Sigmoid colon (tissue), 4 donors: Measurements from ENCODE around the gene DENND4A.
"Not testable (repeated sequence)": the region's sequence is repeated elsewhere in the genome, so short reads cannot be mapped to it uniquely, and the experiment has no call there.

Source experiments
- CTCF ChIP-seq, 4 experiments: fragments of 450-650 bp in 3 of 4; fragments of 200-600 bp in 1 of 4; IDR thresholded peaks; one replicate each; pipeline ENCODE4 v1.5.1; 2016 to 2019; ENCODE audit warnings: antibody characterized with exemption in 4 of 4, mild to moderate bottlenecking in 3 of 4, moderate library complexity in 2 of 4
- EP300 ChIP-seq, 4 donors: sonication (generic); formaldehyde crosslinking; IDR thresholded peaks; one replicate each; pipeline ENCODE4 v1.6.1; 2017; ENCODE audit warnings: antibody characterized with exemption in 4 of 4
- POLR2A ChIP-seq, 2 donors: fragments of 450-650 bp; IDR thresholded peaks; one replicate each; pipeline ENCODE4 v1.6.1; 2016; ENCODE audit warnings: antibody characterized with exemption in 2 of 2, mild to moderate bottlenecking in 2 of 2, moderate library complexity in 2 of 2
- POLR2AphosphoS5 ChIP-seq, 4 donors: sonication (generic); formaldehyde crosslinking; IDR thresholded peaks; one replicate each; pipeline ENCODE4 v1.6.1; 2017; ENCODE audit warnings: antibody characterized with exemption in 4 of 4

GRCh38 chr15:65816008-65816407, 23.9 kb upstream of the DENND4A start:
- not testable (repeated sequence) for TF ChIP-seq EP300, CTCF, POLR2A, POLR2AphosphoS5 (IDR thresholded peaks at IDR 0.05)
